Fibroblast of lung (primary cell): ENCODE results near the gene PTPRCAP. TPM values are rescaled to one million over a fixed set of nuclear protein-coding genes. Genes with fewer than 3 reads are reported as not detected.

ENCODE experiments used
- DNase-seq, 2 donors: peaks; one replicate each; pipeline versions ENCODE4 v3.0.0 to v3.0.0-alpha.2; 2010; ENCODE audit warnings: low read depth in 2 of 2
- H2AFZ ChIP-seq: 2 replicates; pipeline ENCODE4 v1.5.1; 2012; ENCODE audit warnings: low read length, control low read depth, inconsistent platforms
- H3K27ac ChIP-seq: 2 replicates; pipeline ENCODE4 v1.5.1; 2011; ENCODE audit warnings: low read length, control low read depth; ENCODE audit not compliant: insufficient read depth
- H3K27me3 ChIP-seq: 2 replicates; pipeline ENCODE4 v1.5.1; 2011; ENCODE audit warnings: mild to moderate bottlenecking, low read length; ENCODE audit not compliant: control insufficient read depth, insufficient read depth
- H3K36me3 ChIP-seq: 2 replicates; pipeline ENCODE4 v1.5.1; 2011; ENCODE audit warnings: low read length; ENCODE audit not compliant: control insufficient read depth, insufficient read depth
- H3K4me1 ChIP-seq: 2 replicates; pipeline ENCODE4 v1.5.1; 2011; ENCODE audit warnings: low read length; ENCODE audit not compliant: control insufficient read depth, insufficient read depth; ENCODE audit errors: extremely low read depth
- H3K4me2 ChIP-seq: 2 replicates; pipeline ENCODE4 v1.5.1; 2011; ENCODE audit warnings: low read length, control low read depth; ENCODE audit not compliant: insufficient read depth; ENCODE audit errors: extremely low read depth
- H3K4me3 ChIP-seq, 4 experiments: fragments of 200-600 bp in 1 of 4; sonication (generic) in 1 of 4; replicated peaks in 1 of 4; 2 replicates each; pipeline ENCODE4 v1.5.1; 2011 to 2016; ENCODE audit warnings: low read length in 4 of 4, low read depth in 3 of 4, mild to moderate bottlenecking in 3 of 4, control low read depth in 2 of 4, inconsistent platforms in 1 of 4, mixed read lengths in 1 of 4; ENCODE audit not compliant: insufficient read depth in 1 of 4; ENCODE audit errors: control extremely low read depth in 1 of 4
- H3K79me2 ChIP-seq: 2 replicates; pipeline ENCODE4 v1.5.1; 2012; ENCODE audit warnings: mild to moderate bottlenecking, low read length, inconsistent platforms; ENCODE audit not compliant: control insufficient read depth, insufficient read depth
- H3K9ac ChIP-seq: 2 replicates; pipeline ENCODE4 v1.5.1; 2011; ENCODE audit warnings: mild to moderate bottlenecking, low read length, control low read depth; ENCODE audit not compliant: insufficient read depth
- H3K9me3 ChIP-seq: 2 replicates; pipeline ENCODE4 v1.5.1; 2012; ENCODE audit warnings: low read depth, low read length; ENCODE audit not compliant: control insufficient read depth, insufficient read depth
- H4K20me1 ChIP-seq: 2 replicates; pipeline ENCODE4 v1.5.1; 2011; ENCODE audit warnings: low read length; ENCODE audit not compliant: control insufficient read depth, insufficient read depth; ENCODE audit errors: extremely low read depth
- CTCF ChIP-seq, 2 donors: IDR thresholded peaks in 1 of 2; conservative IDR thresholded peaks in 1 of 2; 1 replicate in 1 of 2; 2 replicates in 1 of 2; pipeline ENCODE4 v1.5.1; 2011 to 2012; ENCODE audit warnings: low read length in 2 of 2, control low read depth in 1 of 2, inconsistent platforms in 1 of 2, low read depth in 1 of 2, mild to moderate bottlenecking in 1 of 2
- EZH2 ChIP-seq: IDR thresholded peaks from 2 replicates; pipeline ENCODE4 v1.5.1; 2012; ENCODE audit warnings: low read length, control low read depth, mild to moderate bottlenecking; ENCODE audit errors: missing control alignments
- polyA plus RNA-seq, 2 donors: library from polyadenylated mRNA; depleted of rRNA in 1 of 2; stranded (reverse) in 1 of 2; unstranded in 1 of 2; fragments of >200 nt; gene quantifications; 2 replicates each; pipeline ENCODE4 v1.2.1, GENCODE V29; 2011 to 2012; ENCODE audit warnings: missing spikeins in 1 of 2
- total RNA-seq: library from RNA; depleted of rRNA; stranded (reverse); fragments of >200 nt; gene quantifications from 2 replicates; pipeline ENCODE4 v1.2.1, GENCODE V29; 2014

The PTPRCAP gene
- total and polyA plus RNA-seq, 2 donors (not counting 1 experiment from before 2014, with no cell fraction given): 0.17 TPM; not detected in 1

- Histone ChIP-seq H3K27me3 (no peaks in the 10 kb centered on the region), H3K79me2 (peaks cover 28% of the 10 kb centered on the region), H3K4me1 (peaks cover 6% of the 10 kb centered on the region), H4K20me1 (no peaks in the 10 kb centered on the region), H3K27ac (no peak overlapping the region), H3K4me3 (no peak overlapping the region), H2AFZ (no peak overlapping the region), H3K9me3 (no peaks in the 10 kb centered on the region), H3K4me2 (no peak overlapping the region), H3K36me3 (peaks cover 21% of the 10 kb centered on the region), H3K9ac (no peak overlapping the region)
- TF ChIP-seq EZH2: no peak
- no peak for TF ChIP-seq CTCF (conservative IDR thresholded peaks at IDR 0.05 in 1 of 2, IDR thresholded peaks at IDR 0.05 in 1 of 2; ENCODE audit: low read depth in 1 of 2, low read length in 2 of 2)
- no peak for DNase-seq
Measured at GRCh38 chr11:67396587-67397389, 40.7 kb downstream of the PTPRCAP start.

- H3K79me2 ChIP-seq: peaks cover 27% of the 10 kb centered on the region
- H3K9me3 ChIP-seq: no peaks in the 10 kb centered on the region
- no peak overlapping the region for H2AFZ ChIP-seq
- peaks cover 21% of the 10 kb centered on the region for H3K36me3 ChIP-seq
- H3K27me3 ChIP-seq: no peaks in the 10 kb centered on the region
- no peak for DNase-seq
- H3K4me2 ChIP-seq: no peak overlapping the region
- no peak overlapping the region for H3K27ac ChIP-seq
- H3K4me1 ChIP-seq: peaks cover 6% of the 10 kb centered on the region
- no peaks in the 10 kb centered on the region for H4K20me1 ChIP-seq
- TF ChIP-seq EZH2 (no peak), CTCF (conservative IDR thresholded peaks at IDR 0.05 in 1 of 2, IDR thresholded peaks at IDR 0.05 in 1 of 2; ENCODE audit: low read depth in 1 of 2, low read length in 2 of 2) (no peak)
- H3K9ac ChIP-seq: no peak overlapping the region
- H3K4me3 ChIP-seq: no peak overlapping the region
Measured at GRCh38 chr11:67396259-67396581, 41.3 kb downstream of the PTPRCAP start.

- H3K27me3 ChIP-seq: no peaks in the 10 kb centered on the region
- peaks cover 6% of the 10 kb centered on the region for H3K4me1 ChIP-seq
- no peaks in the 10 kb centered on the region for H4K20me1 ChIP-seq
- H3K9ac ChIP-seq: no peak overlapping the region
- no peak for DNase-seq
- TF ChIP-seq EZH2 (no peak), CTCF (conservative IDR thresholded peaks at IDR 0.05 in 1 of 2, IDR thresholded peaks at IDR 0.05 in 1 of 2; ENCODE audit: low read depth in 1 of 2, low read length in 2 of 2) (no peak)
- no peaks in the 10 kb centered on the region for H3K9me3 ChIP-seq
- no peak overlapping the region for H3K4me2 ChIP-seq
- no peak overlapping the region for H3K4me3 ChIP-seq
- no peak overlapping the region for H3K27ac ChIP-seq
- peaks cover 21% of the 10 kb centered on the region for H3K36me3 ChIP-seq
- no peak overlapping the region for H2AFZ ChIP-seq
- peaks cover 22% of the 10 kb centered on the region for H3K79me2 ChIP-seq
Measured at GRCh38 chr11:67395555-67396258, 41.8 kb downstream of the PTPRCAP start.
